Naive thymus-derived CD8-positive, alpha-beta T cell (primary cell): ENCODE measurements around the gene SLC35F3. TPM values are rescaled to one million over a fixed set of nuclear protein-coding genes. Genes with fewer than 3 reads are reported as not detected.
A peak's percentile ranks its signal among the peaks of the same experiment; 100 is the strongest.

ENCODE experiments used
- ATAC-seq, 2 donors: fragments of 150-1000 bp; cut with Tn5 transposase in 1 of 2; sonication (Bioruptor Pico), chemical (Tn5 transposase) in 1 of 2; 1 replicate in 1 of 2; 2 replicates in 1 of 2; pipeline ENCODE4 v1.10.0; 2021; ENCODE audit warnings: mild to moderate bottlenecking in 2 of 2, moderate library complexity in 2 of 2
- POLR2A ChIA-PET: fragments of 350-600 bp; sonication (Branson Sonifier 250); formaldehyde crosslinking; loops from one replicate; lab custom pipeline; 2021; ENCODE audit warnings: antibody characterized with exemption; lab: Charles Lee
- DNase-seq, 10 donors: peaks; one replicate each; pipeline versions ENCODE4 v3.0.0 to v3.0.0-alpha.2; 2020 to 2022
- H3K27ac Mint-ChIP-seq, 10 donors: one replicate each; pipeline ENCODE4 v1.8.0; 2020 to 2022; ENCODE audit warnings: mild to moderate bottlenecking in 10 of 10, mixed read lengths in 10 of 10, moderate library complexity in 4 of 10, inconsistent platforms in 1 of 10
- H3K27me3 Mint-ChIP-seq, 5 donors: one replicate each; pipeline ENCODE4 v1.8.0; 2021 to 2022; ENCODE audit warnings: mixed read lengths in 5 of 5
- H3K36me3 Mint-ChIP-seq, 3 donors: one replicate each; pipeline ENCODE4 v1.8.0; 2020 to 2022; ENCODE audit warnings: mixed read lengths in 3 of 3, mild to moderate bottlenecking in 2 of 3, inconsistent platforms in 1 of 3
- H3K4me1 Mint-ChIP-seq, 4 donors: one replicate each; pipeline ENCODE4 v1.8.0; 2021 to 2022; ENCODE audit warnings: mixed read lengths in 4 of 4
- H3K4me3 Mint-ChIP-seq, 10 donors: one replicate each; pipeline ENCODE4 v1.8.0; 2020 to 2022; ENCODE audit warnings: mild to moderate bottlenecking in 10 of 10, mixed read lengths in 10 of 10, moderate library complexity in 6 of 10, inconsistent platforms in 1 of 10
- H3K9me3 Mint-ChIP-seq, 9 donors: one replicate each; pipeline ENCODE4 v1.8.0; 2020 to 2022; ENCODE audit warnings: mixed read lengths in 9 of 9, mild to moderate bottlenecking in 3 of 9, inconsistent platforms in 1 of 9, moderate library complexity in 1 of 9
- polyA plus RNA-seq, 3 donors: library from polyadenylated mRNA; unstranded; fragments of 300-500 nt; fragmentation: Illumina TruSeq; gene quantifications; one replicate each; pipeline ENCODE4 v1.2.3, GENCODE V29; 2021
- total RNA-seq, 8 experiments: library from RNA in 2 of 8; stranded (reverse) in 2 of 8; gene quantifications; one replicate each; pipeline ENCODE4 v1.2.3 and lab custom pipeline; 2021 to 2026

SLC35F3 gene
- total and polyA plus RNA-seq, 5 experiments from 2014 or later: 0.06 to 0.63 (median 0.33) TPM; not detected in 1

GRCh38 chr1:234069760-234070159, 165.3 kb downstream of the SLC35F3 start:
- ATAC-seq: no peak

GRCh38 chr1:234072793-234073192, 168.3 kb downstream of the SLC35F3 start:
- peaks cover 0 to 10% (median 0%) of the 10 kb centered on the region in 9 donors for H3K9me3 Mint-ChIP-seq
- no peak for DNase-seq
- H3K36me3 Mint-ChIP-seq: no peaks in the 10 kb centered on the region
- no peak overlapping the region for H3K4me3 Mint-ChIP-seq
- POLR2A ChIA-PET: no interaction called here
- no peak for ATAC-seq
- H3K4me1 Mint-ChIP-seq: no peaks in the 10 kb centered on the region
- H3K27me3 Mint-ChIP-seq: peaks cover 0 to 31% (median 3%) of the 10 kb centered on the region in 5 donors
- no peak overlapping the region for H3K27ac Mint-ChIP-seq

More at GRCh38 chr1:234069760-234070159, 165.3 kb downstream of the SLC35F3 start:
- peak overlapping the region in 1 of 10 donors; percentile 12 for H3K27ac Mint-ChIP-seq
- H3K4me1 Mint-ChIP-seq: peaks cover 0 to 2% (median 0%) of the 10 kb centered on the region in 4 donors
- POLR2A ChIA-PET: no interaction called here
- H3K36me3 Mint-ChIP-seq: no peaks in the 10 kb centered on the region
- peaks cover 2 to 32% (median 10%) of the 10 kb centered on the region in 5 donors for H3K27me3 Mint-ChIP-seq
- DNase-seq: no peak
- peaks cover 0 to 10% (median 0%) of the 10 kb centered on the region in 9 donors for H3K9me3 Mint-ChIP-seq
- no peak overlapping the region for H3K4me3 Mint-ChIP-seq

- peaks cover 10 to 45% (median 17%) of the 10 kb centered on the region in 5 donors for H3K27me3 Mint-ChIP-seq
- DNase-seq (no peak), ATAC-seq (no peak)
- H3K4me3 Mint-ChIP-seq: no peak overlapping the region
- no peaks in the 10 kb centered on the region for H3K36me3 Mint-ChIP-seq
- no peaks in the 10 kb centered on the region for H3K4me1 Mint-ChIP-seq
- H3K27ac Mint-ChIP-seq: no peak overlapping the region
- POLR2A ChIA-PET: no interaction called here
- peaks cover 0 to 10% (median 0%) of the 10 kb centered on the region in 9 donors for H3K9me3 Mint-ChIP-seq
Observed at GRCh38 chr1:234078143-234078542, 173.7 kb downstream of the SLC35F3 start.

GRCh38 chr1:234079896-234080295, 175.4 kb downstream of the SLC35F3 start:
- H3K4me1 Mint-ChIP-seq: no peaks in the 10 kb centered on the region
- peaks cover 11 to 33% (median 18%) of the 10 kb centered on the region in 5 donors for H3K27me3 Mint-ChIP-seq
- ATAC-seq (no peak), DNase-seq (no peak)
- H3K4me3 Mint-ChIP-seq: no peak overlapping the region
- H3K27ac Mint-ChIP-seq: no peak overlapping the region
- H3K9me3 Mint-ChIP-seq: peaks cover 0 to 4% (median 0%) of the 10 kb centered on the region in 9 donors
- POLR2A ChIA-PET: no interaction called here
- H3K36me3 Mint-ChIP-seq: no peaks in the 10 kb centered on the region

- no peak overlapping the region for H3K27ac Mint-ChIP-seq
- no peak for DNase-seq
- no peaks in the 10 kb centered on the region for H3K4me1 Mint-ChIP-seq
- H3K9me3 Mint-ChIP-seq: peaks cover 0 to 2% (median 0%) of the 10 kb centered on the region in 9 donors
- POLR2A ChIA-PET: no interaction called here
- no peak overlapping the region for H3K4me3 Mint-ChIP-seq
- peaks cover 16 to 46% (median 30%) of the 10 kb centered on the region in 5 donors for H3K27me3 Mint-ChIP-seq
- H3K36me3 Mint-ChIP-seq: no peaks in the 10 kb centered on the region
- no peak for ATAC-seq
Observed at GRCh38 chr1:234083460-234083859, 179.0 kb downstream of the SLC35F3 start.

- POLR2A ChIA-PET: no interaction called here
- peaks cover 0 to 9% (median 2%) of the 10 kb centered on the region in 3 donors for H3K36me3 Mint-ChIP-seq
- H3K27me3 Mint-ChIP-seq: peaks cover 11 to 45% (median 27%) of the 10 kb centered on the region in 5 donors
- no peak for DNase-seq
- no peaks in the 10 kb centered on the region for H3K4me1 Mint-ChIP-seq
- H3K9me3 Mint-ChIP-seq: peaks cover 0 to 16% (median 3%) of the 10 kb centered on the region in 9 donors
- H3K4me3 Mint-ChIP-seq: no peak overlapping the region
- no peak for ATAC-seq
- H3K27ac Mint-ChIP-seq: no peak overlapping the region
Observed at GRCh38 chr1:234089396-234089795, 184.9 kb downstream of the SLC35F3 start.

- Mint-ChIP-seq H3K27me3 (peaks cover 8 to 45% (median 27%) of the 10 kb centered on the region in 5 donors), H3K27ac (peak overlapping the region in 1 of 10 donors; percentile 0), H3K36me3 (peaks cover 0 to 9% (median 2%) of the 10 kb centered on the region in 3 donors), H3K9me3 (peaks cover 0 to 16% (median 3%) of the 10 kb centered on the region in 9 donors), H3K4me1 (no peaks in the 10 kb centered on the region), H3K4me3 (no peak overlapping the region)
- no peak for DNase-seq
- no peak for ATAC-seq
- POLR2A ChIA-PET: no interaction called here
Observed at GRCh38 chr1:234090212-234091064, 186.0 kb downstream of the SLC35F3 start.

GRCh38 chr1:234091065-234091401, 186.6 kb downstream of the SLC35F3 start:
- Mint-ChIP-seq H3K4me1 (no peaks in the 10 kb centered on the region), H3K36me3 (peaks cover 0 to 9% (median 2%) of the 10 kb centered on the region in 3 donors), H3K9me3 (peaks cover 0 to 16% (median 3%) of the 10 kb centered on the region in 9 donors), H3K27me3 (peaks cover 5 to 40% (median 21%) of the 10 kb centered on the region in 5 donors), H3K4me3 (no peak overlapping the region), H3K27ac (no peak overlapping the region)
- no peak for DNase-seq
- POLR2A ChIA-PET: no interaction called here
- no peak for ATAC-seq

GRCh38 chr1:234091876-234092275, 187.4 kb downstream of the SLC35F3 start:
- Mint-ChIP-seq H3K36me3 (peaks cover 0 to 9% (median 2%) of the 10 kb centered on the region in 3 donors), H3K27me3 (peaks cover 4 to 32% (median 18%) of the 10 kb centered on the region in 5 donors), H3K4me3 (no peak overlapping the region), H3K27ac (no peak overlapping the region), H3K9me3 (peaks cover 0 to 16% (median 3%) of the 10 kb centered on the region in 9 donors), H3K4me1 (no peaks in the 10 kb centered on the region)
- POLR2A ChIA-PET: no interaction called here
- ATAC-seq: no peak
- DNase-seq: no peak

- H3K27ac Mint-ChIP-seq: no peak overlapping the region
- POLR2A ChIA-PET: no interaction called here
- H3K9me3 Mint-ChIP-seq: peaks cover 0 to 16% (median 3%) of the 10 kb centered on the region in 9 donors
- no peak for ATAC-seq
- peaks cover 0 to 9% (median 2%) of the 10 kb centered on the region in 3 donors for H3K36me3 Mint-ChIP-seq
- H3K27me3 Mint-ChIP-seq: peaks cover 1 to 20% (median 9%) of the 10 kb centered on the region in 5 donors
- no peaks in the 10 kb centered on the region for H3K4me1 Mint-ChIP-seq
- no peak for DNase-seq
- no peak overlapping the region for H3K4me3 Mint-ChIP-seq
Observed at GRCh38 chr1:234093107-234093506, 188.6 kb downstream of the SLC35F3 start.

- Mint-ChIP-seq H3K9me3 (peaks cover 0 to 16% (median 3%) of the 10 kb centered on the region in 9 donors), H3K4me1 (no peaks in the 10 kb centered on the region), H3K4me3 (no peak overlapping the region), H3K27me3 (peaks cover 1 to 18% (median 8%) of the 10 kb centered on the region in 5 donors), H3K36me3 (peaks cover 0 to 9% (median 2%) of the 10 kb centered on the region in 3 donors), H3K27ac (no peak overlapping the region)
- no peak for DNase-seq
- POLR2A ChIA-PET: no interaction called here
- no peak for ATAC-seq
Observed at GRCh38 chr1:234093741-234094140, 189.3 kb downstream of the SLC35F3 start.

GRCh38 chr1:234094172-234094571, 189.7 kb downstream of the SLC35F3 start:
- peaks cover 0 to 15% (median 3%) of the 10 kb centered on the region in 9 donors for H3K9me3 Mint-ChIP-seq
- H3K4me3 Mint-ChIP-seq: no peak overlapping the region
- H3K27ac Mint-ChIP-seq: no peak overlapping the region
- no peaks in the 10 kb centered on the region for H3K4me1 Mint-ChIP-seq
- no peak for ATAC-seq
- DNase-seq: no peak
- H3K36me3 Mint-ChIP-seq: peaks cover 0 to 9% (median 2%) of the 10 kb centered on the region in 3 donors
- POLR2A ChIA-PET: no interaction called here
- peaks cover 1 to 15% (median 8%) of the 10 kb centered on the region in 5 donors for H3K27me3 Mint-ChIP-seq

GRCh38 chr1:234096161-234096770, 191.8 kb downstream of the SLC35F3 start:
- no peak overlapping the region for H3K27ac Mint-ChIP-seq
- peaks cover 5 to 14% (median 8%) of the 10 kb centered on the region in 5 donors for H3K27me3 Mint-ChIP-seq
- no peak overlapping the region for H3K4me3 Mint-ChIP-seq
- POLR2A ChIA-PET: no interaction called here
- no peaks in the 10 kb centered on the region for H3K36me3 Mint-ChIP-seq
- H3K9me3 Mint-ChIP-seq: no peaks in the 10 kb centered on the region
- H3K4me1 Mint-ChIP-seq: no peaks in the 10 kb centered on the region
- ATAC-seq (no peak), DNase-seq (no peak)
